HEK293 (cell line): ENCODE measurements around the gene QDPR.

Experiments
- ZNF214 ChIP-seq: fragments of 450-650 bp; formaldehyde crosslinking; IDR thresholded peaks from 2 replicates; pipeline ENCODE4 v1.5.1; 2017; ENCODE audit warnings: missing biosample characterization, mild to moderate bottlenecking, missing genetic modification characterization, borderline replicate concordance
- ZNF324 ChIP-seq: fragments of 450-650 bp; formaldehyde crosslinking; IDR thresholded peaks from 2 replicates; pipeline ENCODE4 v1.5.1; 2016; ENCODE audit warnings: missing biosample characterization, missing genetic modification characterization
- ZNF544 ChIP-seq: fragments of 450-650 bp; formaldehyde crosslinking; IDR thresholded peaks from 2 replicates; pipeline ENCODE4 v1.5.0; 2017; ENCODE audit warnings: missing biosample characterization, missing genetic modification characterization
- ZNF670 ChIP-seq: fragments of 450-650 bp; formaldehyde crosslinking; IDR thresholded peaks from 2 replicates; pipeline ENCODE4 v1.5.1; 2016; ENCODE audit warnings: missing biosample characterization, missing genetic modification characterization, low read depth
- ZNF777 ChIP-seq: fragments of 450-650 bp; formaldehyde crosslinking; IDR thresholded peaks from 2 replicates; pipeline ENCODE4 v1.5.1; 2017; ENCODE audit warnings: missing biosample characterization, missing genetic modification characterization, borderline replicate concordance
- TF ChIP-seq, protein P1 (sequence below): fragments of 450-650 bp; formaldehyde crosslinking; IDR thresholded peaks from 2 replicates; pipeline ENCODE4 v1.5.1; 2016; ENCODE audit warnings: missing biosample characterization, missing genetic modification characterization
- TF ChIP-seq, protein P2 (sequence below): IDR thresholded peaks from 2 replicates; pipeline ENCODE4 v1.6.1; 2011; ENCODE audit warnings: mild to moderate bottlenecking, low read depth, low read length, borderline replicate concordance
- TF ChIP-seq, protein P3 (sequence below): fragments of 450-650 bp; IDR thresholded peaks from 2 replicates; pipeline ENCODE4 v1.5.1; 2018; ENCODE audit warnings: missing biosample characterization, mild to moderate bottlenecking, missing genetic modification characterization
- TF ChIP-seq, protein P4 (sequence below): fragments of 450-650 bp; formaldehyde crosslinking; IDR thresholded peaks from 2 replicates; pipeline ENCODE4 v1.5.1; 2016; ENCODE audit warnings: missing biosample characterization, missing genetic modification characterization

DNA sequence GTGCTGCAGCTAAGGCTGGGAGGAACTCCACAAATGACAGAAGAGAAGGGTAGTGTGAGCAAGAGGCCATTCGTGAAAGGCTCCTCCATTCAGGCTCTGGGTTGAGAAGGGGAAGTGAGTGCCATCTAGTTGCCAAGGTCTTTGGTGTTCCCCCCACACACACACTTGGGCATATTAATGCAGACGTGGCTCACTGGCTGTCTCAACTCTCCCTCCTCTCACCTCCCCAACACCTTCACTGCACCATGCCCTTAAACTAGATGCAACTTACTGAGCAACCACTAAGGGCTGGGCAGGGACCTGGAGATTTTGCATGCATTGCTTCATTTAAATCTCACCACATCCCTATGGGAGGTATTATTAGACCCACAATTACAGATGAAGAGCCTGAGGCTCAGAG is 11.8 kb upstream of the QDPR start:
- TF ChIP-seq, protein P1, sequence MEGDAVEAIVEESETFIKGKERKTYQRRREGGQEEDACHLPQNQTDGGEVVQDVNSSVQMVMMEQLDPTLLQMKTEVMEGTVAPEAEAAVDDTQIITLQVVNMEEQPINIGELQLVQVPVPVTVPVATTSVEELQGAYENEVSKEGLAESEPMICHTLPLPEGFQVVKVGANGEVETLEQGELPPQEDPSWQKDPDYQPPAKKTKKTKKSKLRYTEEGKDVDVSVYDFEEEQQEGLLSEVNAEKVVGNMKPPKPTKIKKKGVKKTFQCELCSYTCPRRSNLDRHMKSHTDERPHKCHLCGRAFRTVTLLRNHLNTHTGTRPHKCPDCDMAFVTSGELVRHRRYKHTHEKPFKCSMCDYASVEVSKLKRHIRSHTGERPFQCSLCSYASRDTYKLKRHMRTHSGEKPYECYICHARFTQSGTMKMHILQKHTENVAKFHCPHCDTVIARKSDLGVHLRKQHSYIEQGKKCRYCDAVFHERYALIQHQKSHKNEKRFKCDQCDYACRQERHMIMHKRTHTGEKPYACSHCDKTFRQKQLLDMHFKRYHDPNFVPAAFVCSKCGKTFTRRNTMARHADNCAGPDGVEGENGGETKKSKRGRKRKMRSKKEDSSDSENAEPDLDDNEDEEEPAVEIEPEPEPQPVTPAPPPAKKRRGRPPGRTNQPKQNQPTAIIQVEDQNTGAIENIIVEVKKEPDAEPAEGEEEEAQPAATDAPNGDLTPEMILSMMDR = no peak
- TF ChIP-seq ZNF670 (tag by site-specific recombination) = no peak
- no peak for TF ChIP-seq ZNF214
- TF ChIP-seq, protein P2, sequence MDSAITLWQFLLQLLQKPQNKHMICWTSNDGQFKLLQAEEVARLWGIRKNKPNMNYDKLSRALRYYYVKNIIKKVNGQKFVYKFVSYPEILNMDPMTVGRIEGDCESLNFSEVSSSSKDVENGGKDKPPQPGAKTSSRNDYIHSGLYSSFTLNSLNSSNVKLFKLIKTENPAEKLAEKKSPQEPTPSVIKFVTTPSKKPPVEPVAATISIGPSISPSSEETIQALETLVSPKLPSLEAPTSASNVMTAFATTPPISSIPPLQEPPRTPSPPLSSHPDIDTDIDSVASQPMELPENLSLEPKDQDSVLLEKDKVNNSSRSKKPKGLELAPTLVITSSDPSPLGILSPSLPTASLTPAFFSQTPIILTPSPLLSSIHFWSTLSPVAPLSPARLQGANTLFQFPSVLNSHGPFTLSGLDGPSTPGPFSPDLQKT = no peak
- TF ChIP-seq, protein P3, sequence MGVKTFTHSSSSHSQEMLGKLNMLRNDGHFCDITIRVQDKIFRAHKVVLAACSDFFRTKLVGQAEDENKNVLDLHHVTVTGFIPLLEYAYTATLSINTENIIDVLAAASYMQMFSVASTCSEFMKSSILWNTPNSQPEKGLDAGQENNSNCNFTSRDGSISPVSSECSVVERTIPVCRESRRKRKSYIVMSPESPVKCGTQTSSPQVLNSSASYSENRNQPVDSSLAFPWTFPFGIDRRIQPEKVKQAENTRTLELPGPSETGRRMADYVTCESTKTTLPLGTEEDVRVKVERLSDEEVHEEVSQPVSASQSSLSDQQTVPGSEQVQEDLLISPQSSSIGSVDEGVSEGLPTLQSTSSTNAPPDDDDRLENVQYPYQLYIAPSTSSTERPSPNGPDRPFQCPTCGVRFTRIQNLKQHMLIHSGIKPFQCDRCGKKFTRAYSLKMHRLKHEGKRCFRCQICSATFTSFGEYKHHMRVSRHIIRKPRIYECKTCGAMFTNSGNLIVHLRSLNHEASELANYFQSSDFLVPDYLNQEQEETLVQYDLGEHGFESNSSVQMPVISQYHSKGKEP (tag by site-specific recombination) = no peak
- no peak for TF ChIP-seq ZNF777
- no peak for TF ChIP-seq ZNF324
- TF ChIP-seq ZNF544 (tag by site-specific recombination) = no peak
- TF ChIP-seq, protein P4, sequence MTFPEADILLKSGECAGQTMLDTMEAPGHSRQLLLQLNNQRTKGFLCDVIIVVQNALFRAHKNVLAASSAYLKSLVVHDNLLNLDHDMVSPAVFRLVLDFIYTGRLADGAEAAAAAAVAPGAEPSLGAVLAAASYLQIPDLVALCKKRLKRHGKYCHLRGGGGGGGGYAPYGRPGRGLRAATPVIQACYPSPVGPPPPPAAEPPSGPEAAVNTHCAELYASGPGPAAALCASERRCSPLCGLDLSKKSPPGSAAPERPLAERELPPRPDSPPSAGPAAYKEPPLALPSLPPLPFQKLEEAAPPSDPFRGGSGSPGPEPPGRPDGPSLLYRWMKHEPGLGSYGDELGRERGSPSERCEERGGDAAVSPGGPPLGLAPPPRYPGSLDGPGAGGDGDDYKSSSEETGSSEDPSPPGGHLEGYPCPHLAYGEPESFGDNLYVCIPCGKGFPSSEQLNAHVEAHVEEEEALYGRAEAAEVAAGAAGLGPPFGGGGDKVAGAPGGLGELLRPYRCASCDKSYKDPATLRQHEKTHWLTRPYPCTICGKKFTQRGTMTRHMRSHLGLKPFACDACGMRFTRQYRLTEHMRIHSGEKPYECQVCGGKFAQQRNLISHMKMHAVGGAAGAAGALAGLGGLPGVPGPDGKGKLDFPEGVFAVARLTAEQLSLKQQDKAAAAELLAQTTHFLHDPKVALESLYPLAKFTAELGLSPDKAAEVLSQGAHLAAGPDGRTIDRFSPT = no peak
